GM21529 (cell line): ENCODE results near the gene BCAS1.
A peak's percentile ranks its signal among the peaks of the same experiment; 100 is the strongest.
"Not testable (repeated sequence)": the region's sequence is repeated elsewhere in the genome, so short reads cannot be mapped to it uniquely, and the experiment has no call there.

Experiments
- ATAC-seq: cut with Tn5 transposase; IDR thresholded peaks from one replicate; pipeline ENCODE4 v1.9.1; 2021; ENCODE audit not compliant: unreplicated experiment

The BCAS1 gene

DNA sequence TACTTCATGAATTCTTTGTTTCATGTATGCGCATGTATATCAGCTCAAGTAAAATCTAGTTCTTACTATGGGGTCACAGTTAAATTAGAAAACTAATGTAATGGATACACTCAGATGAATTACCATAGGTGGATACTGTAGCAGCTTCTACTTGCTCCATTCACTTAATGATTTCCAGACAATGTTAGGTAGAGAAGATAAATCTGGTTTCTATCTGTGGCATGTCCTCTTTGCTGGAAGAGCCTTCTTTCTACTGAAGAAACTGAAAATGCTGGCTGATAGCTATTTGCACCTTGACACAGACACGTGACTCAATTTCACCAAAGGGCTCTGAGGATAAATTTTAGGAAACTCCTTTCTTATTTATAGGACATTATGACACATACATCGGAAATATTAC lies 49.5 kb downstream of the BCAS1 start:
- ATAC-seq, result no peak

DNA sequence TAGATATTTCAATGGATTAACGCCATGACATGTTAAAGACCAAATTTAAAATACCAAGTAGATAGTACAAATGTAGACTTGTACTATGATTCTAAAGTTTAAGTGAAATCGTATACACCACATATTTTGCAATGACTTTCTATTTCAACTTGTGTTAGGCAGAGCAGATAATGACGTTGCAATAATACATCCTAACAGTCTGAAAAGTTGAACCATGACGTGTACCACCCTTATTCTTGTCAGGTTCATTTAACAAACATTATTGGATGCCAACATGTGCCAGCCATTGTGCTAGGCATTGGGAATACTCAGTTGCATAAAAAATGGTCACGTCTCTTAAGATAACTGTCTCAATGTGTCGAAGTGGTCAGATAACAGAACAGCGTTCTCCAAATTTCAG lies 50.0 kb downstream of the BCAS1 start:
- ATAC-seq, result no peak

DNA sequence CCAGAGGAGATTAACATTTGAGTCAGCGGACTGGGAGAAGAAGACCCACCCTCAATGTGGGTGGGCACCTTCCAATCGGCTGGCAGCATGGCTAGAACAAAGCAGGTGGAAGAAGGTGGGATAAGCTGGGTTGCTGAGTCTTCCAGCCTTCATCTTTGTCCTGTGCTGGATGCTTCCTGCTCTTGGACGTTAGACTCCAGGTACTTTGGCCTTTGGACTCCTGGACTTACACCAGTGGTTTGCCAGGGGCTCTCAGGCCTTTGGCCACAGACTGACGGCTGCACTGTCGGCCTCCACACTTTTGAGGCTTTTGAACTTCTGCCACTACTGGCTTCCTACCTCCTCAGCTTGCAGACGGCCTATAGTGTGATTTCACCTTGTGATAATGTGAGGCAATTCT lies 50.8 kb downstream of the BCAS1 start:
- ATAC-seq, result no peak

DNA sequence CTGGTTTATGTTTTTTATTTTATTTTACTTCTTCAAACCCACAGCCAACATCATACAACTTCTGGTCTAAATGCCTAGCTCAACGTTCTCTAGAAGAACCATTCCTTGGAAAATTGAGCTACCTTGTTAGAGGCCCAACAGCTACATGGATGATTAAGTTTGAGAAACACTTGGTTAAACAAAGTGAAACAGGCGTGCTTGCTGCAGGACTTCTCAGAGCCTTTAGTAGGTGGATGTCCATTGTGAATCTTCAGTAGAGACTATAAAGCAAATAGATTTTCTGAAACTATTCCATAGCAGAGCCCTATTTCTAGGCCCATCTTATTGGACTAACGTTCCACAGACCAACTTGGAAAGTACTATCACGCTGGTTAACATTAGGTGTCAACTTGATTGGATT lies 51.3 kb downstream of the BCAS1 start:
- ATAC-seq, result no peak

DNA sequence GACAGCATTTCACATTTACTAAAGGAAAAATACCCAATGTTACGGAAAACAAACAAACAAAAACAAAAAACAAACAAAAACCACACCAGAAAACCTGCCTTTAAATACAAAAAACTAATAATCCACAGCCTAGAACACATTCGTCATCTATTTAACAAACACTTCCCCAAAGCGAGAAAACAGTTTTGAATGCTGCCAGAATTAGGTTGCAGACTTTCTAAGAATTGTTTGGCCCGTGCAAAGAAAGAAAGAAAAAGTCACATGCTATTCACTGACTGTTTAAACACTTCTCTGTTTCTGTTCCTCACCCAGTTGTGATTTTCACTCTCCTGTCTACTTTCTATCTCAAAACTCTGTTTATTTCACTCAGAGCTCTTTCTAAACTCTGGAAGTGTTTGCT lies 52.5 kb downstream of the BCAS1 start:
- peak; percentile 96 for ATAC-seq

DNA sequence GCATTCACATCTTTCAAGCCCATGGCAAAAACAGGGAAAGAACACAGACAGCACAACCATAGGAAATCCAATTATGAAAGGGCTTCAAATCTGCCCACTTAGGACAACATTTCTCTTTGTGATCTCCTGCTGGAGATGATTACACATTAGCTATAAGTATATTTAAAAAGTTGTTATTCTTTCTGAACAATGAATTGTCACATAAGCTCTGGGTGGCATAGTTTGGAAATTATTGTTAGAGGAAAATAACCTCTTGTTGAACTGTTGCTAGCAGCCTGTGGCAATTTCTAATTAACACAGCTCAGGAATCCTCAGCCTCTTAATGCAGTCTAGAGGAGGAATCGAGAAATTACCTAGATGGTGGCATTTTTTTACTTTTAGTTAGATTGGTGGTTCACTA lies 54.9 kb downstream of the BCAS1 start:
- ATAC-seq, result no peak

DNA sequence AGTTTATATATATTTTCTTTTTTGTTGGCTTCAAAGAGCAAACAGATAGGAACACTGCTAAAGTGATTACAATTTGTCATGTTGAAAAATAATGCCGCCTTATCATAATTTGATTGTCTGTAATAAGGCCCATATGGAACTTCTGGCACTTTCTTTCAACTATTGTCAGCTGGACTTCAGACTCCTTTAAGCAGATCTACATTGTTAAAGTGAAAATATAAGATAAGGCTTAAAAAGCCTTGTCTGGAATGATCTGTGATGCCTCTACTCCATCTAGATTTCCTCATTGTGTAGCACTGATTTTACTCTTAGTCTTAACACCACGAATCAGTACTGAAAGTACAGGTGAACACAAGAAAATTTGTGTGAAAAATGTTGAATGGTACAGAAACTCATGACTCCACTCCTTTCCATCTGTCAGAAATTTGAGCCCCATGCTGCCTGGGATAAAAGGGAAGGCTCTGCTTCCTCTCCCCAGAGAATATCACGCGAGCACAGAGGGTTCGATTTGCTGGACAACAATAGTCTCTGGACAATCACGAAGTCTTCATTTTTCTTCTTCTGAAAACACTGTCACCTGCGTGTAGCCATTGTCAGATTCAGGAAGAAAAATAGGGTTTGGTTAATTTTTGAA lies 56.0 kb downstream of the BCAS1 start:
- no peak for ATAC-seq

- no peak for ATAC-seq
Measured at GRCh38 chr20:54013471-54013870, 56.9 kb downstream of the BCAS1 start.

- ATAC-seq, result no peak
Measured at GRCh38 chr20:54011346-54011745, 59.0 kb downstream of the BCAS1 start.

- not testable (repeated sequence) for ATAC-seq
Measured at GRCh38 chr20:54006216-54006615, 64.2 kb downstream of the BCAS1 start.

DNA sequence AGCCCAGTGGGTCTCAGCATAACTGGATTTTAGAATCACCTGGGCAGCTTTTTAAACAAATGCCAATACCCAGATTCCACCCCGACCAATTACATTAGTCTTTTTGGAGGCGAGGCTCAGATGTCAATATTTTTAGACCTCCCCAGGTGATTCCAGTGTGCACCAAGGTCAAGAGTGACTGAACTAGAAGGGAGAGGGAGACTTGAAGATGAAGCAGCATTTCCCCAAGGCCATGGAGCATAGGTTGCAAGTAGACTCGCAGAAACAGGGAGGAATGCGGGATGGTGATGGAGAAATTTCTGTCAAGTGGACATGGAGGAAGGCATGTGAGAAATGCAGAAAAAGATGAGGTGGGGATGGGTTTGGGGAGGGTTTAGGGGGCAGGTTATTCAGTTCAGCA lies 64.9 kb downstream of the BCAS1 start:
- no peak for ATAC-seq

GRCh38 chr20:54004445-54004844 lies 65.9 kb downstream of the BCAS1 start:
- ATAC-seq, result peak; percentile 99

- no peak for ATAC-seq
Measured at GRCh38 chr20:54002741-54003140, 67.7 kb downstream of the BCAS1 start.

DNA sequence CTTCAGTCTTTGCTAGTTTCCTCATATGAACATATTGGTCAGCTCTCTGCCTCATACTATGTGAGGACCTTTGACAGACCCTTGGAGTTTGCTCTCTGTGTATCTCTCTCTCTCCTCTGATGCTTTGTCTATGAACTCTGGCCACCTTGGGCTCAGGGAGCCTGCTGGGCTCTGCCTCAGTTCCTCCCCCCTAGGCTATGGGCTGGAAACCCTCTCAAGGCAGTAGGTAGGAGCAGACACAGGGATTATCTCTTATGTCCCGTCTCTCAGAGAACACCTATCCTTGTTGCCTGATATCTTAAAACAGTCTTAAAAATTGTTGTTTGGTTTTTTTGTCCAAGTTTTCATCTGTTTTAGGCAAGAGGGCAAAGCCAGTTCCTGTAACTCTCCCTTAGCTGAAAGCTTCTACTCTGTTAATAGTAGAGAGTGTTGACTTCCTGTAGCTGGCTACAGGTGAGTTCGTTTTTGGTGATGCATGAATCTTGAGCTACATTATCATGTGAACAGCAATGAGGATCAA lies 68.3 kb downstream of the BCAS1 start:
- ATAC-seq, result no peak

GRCh38 chr20:54000914-54001313 lies 69.5 kb downstream of the BCAS1 start:
- ATAC-seq, result no peak

- ATAC-seq, result no peak
Measured at GRCh38 chr20:54000262-54000661, 70.1 kb downstream of the BCAS1 start.

DNA sequence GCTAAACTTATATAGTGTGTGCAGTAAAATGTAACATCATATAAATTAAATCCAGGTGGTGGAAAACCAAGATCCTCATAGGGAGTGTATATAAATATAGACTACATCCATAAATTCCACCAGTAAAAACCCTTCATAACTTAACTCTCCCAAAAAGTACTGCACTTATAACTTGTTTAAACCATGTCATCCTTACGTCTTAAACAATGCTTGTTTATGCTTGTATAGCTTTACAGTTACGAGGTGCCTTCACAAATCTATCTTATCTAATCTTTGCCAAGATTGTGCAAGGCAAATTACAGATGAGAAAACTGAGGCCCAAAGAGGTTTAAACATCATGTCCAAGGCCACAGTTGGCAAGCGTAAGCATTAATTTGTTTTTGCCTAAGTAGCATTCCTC lies 71.3 kb downstream of the BCAS1 start:
- ATAC-seq, result no peak

DNA sequence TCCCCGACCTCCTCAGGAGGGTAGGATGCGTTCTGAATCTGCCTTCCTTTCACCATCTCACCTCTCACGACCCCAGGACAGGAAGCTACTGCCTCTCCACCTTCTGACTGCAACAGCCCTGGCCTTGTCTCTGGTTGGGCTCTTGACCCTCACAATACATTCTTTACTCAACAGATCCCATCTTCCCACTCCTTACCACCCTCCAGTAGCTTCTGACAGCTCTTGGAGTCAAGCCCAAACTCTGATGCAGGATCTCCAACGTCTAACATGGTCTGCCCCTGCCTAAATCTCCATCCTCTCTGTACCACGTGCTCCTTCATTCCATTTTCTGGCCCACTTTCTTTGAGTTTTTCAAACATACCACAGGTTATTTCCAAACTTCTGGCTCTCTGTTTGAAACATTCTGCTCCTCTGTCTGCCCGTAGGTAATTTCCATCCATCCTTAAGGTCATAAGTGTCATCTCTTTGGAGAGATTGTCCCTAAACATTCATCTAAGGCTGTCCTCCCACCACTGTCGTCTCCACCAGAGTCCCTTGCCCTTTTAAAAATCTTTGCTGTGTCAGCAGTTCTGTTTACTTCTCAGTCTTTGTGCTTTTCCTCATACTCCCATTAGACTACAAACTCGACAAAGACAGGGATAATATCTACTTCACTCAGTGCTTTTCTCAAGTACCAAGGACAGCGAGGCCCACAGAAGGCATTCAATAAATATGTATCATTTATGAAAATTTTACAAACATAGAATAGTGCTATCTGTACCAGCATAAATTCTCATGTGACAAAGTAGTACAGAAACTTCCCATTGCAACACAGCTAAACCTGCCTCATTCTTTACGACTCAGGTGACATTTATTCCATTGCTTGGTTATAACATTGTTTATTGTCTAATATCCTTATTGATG lies 73.6 kb downstream of the BCAS1 start:
- ATAC-seq, result no peak

- no peak for ATAC-seq
Measured at GRCh38 chr20:53995949-53996348, 74.4 kb downstream of the BCAS1 start.

DNA sequence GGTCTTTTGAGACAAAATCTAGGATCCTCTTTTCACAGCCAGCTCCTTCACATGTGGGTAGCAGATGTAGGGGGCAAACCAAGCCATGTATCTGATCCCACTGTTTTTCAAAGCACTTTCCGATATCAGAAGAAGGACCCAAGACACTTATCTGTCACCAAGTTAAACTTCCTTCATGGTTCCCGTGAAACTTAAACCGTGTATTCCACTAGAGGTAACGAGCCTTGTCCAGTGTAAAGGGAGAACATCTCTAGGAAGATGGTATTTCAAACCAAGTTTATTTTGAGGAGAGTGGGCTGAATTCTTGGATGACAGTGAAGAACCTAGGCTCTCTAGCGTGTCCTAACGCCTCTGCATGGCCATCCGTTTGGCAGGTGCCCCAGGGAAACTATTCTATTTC lies 76.3 kb downstream of the BCAS1 start:
- no peak for ATAC-seq

DNA sequence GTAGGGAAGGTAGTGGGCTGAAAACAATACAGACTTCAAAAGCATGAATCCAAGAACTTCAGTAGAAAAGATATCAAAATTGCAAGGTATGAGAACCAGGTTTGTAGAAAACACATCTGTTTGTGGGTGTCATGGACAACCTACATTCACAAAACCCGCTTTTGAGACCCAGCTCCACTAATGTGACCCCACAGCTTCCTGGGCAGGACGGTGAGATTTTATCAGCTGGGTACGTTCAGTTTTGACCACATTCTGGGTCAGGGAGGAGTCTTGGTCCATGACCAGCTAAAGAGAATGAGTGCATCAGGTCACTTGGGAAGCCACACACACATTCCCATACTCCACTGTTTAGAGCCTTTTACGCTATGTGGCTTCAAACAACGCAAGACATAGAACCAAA lies 77.1 kb downstream of the BCAS1 start:
- ATAC-seq, result no peak

GRCh38 chr20:53990768-53991450 lies 79.5 kb downstream of the BCAS1 start:
- no peak for ATAC-seq
